HG03095 (cell line): Measurements from ENCODE around the gene OR13C8.
"Not testable (repeated sequence)": the region's sequence is repeated elsewhere in the genome, so short reads cannot be mapped to it uniquely, and the experiment has no call there.

Experiments
- ATAC-seq: cut with Tn5 transposase; IDR thresholded peaks from one replicate; pipeline ENCODE4 v1.9.1; 2021; ENCODE audit warnings: moderate library complexity; ENCODE audit not compliant: unreplicated experiment

OR13C8 gene

DNA sequence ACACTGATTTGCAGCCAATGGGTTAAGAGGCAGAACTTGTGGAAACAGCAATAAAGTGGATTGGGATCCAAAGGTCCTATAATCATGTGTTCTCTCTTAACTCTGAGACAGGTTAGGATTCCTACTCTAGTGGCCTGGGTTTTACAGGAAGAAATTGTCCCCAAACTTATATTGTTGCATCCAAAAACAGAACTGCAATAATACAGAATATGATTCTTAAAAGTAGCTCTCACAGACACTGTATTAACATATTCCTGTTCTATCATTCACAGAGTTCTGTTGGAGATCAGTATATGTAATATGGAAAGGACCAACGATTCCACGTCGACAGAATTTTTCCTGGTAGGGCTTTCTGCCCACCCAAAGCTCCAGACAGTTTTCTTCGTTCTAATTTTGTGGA is at the start of gene OR13C8:
TSS of gene OR13C8 (plus strand) at position 301 of the 400 bp plus-strand sequence. CDS start at position 301, 0 bp downstream.
- no peak for ATAC-seq

DNA sequence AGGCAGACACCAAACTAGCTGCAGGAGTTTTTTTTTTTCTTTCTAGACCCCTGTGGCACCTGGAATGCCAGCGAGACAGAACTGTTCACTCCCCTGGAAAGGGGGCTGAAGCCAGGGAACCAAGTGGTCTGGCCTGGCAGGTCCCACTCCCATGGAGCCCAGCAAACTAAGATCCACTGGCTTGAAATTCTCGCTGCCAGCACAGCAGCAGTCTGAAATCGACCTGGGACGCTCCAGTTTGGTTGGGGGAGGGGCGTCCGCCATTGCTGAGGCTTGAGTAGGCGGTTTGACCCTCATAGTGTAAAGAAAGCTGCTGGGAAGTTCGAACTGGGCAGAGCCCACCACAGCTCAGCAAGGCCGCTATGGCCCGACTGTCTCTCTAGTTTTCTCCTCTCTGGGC is 48.7 kb upstream of the OR13C8 start:
- ATAC-seq: not testable (repeated sequence)

GRCh38 chr9:104527109-104527508 is 41.9 kb upstream of the OR13C8 start, which contains the start of gene OR13C4:
TSS of gene OR13C4 (minus strand) at chr9:104527209. CDS start at chr9:104527209, 0 bp downstream.
- ATAC-seq: no peak

DNA sequence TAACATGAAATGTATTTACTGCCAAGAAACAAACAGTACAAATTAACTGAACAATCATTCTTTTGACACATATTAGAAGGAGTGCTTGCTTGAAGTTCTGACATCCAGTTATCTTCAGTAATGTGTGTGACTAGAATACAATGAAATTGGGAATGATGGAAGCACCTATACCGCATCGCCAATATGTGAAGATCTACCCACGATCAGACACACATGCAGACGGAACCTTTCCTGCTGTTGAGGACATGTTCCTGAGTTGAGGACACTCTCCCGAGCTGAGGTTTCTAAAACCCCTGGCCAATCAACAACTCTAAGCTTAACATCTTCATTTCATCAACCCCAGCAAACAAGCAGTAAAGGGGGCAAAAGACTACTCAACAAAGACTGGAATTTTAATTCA is 32.2 kb upstream of the OR13C8 start, which contains the start of gene OR13C3:
TSS of gene OR13C3 (minus strand) at position 101 of the 400 bp plus-strand sequence. CDS start 133 bp downstream, outside the sequence.
- no peak for ATAC-seq

GRCh38 chr9:104539275-104539674 is 29.7 kb upstream of the OR13C8 start:
- ATAC-seq: no peak

- no peak for ATAC-seq
Measured at GRCh38 chr9:104544644-104545043, 24.3 kb upstream of the OR13C8 start.

- ATAC-seq: no peak
Measured at GRCh38 chr9:104553261-104553660, 15.7 kb upstream of the OR13C8 start.

DNA sequence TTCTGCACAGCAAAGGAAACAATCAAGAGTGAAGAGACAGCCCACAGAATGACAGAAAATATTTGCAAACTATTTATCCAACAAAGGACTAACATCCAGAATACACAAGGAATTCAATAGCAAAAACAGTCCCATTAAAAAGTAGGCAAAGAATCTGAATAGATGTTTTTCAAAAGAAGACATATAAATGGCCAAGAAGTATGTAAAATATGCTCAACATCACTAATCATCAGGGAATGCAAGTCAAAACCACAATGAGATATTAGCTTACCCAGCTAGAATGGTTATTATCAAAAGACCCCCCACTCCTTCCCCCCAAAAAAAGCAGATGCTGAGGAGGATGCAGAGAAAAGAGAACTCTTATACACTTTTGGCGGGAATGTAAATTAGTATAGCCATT is 13.4 kb upstream of the OR13C8 start:
- ATAC-seq: no peak

DNA sequence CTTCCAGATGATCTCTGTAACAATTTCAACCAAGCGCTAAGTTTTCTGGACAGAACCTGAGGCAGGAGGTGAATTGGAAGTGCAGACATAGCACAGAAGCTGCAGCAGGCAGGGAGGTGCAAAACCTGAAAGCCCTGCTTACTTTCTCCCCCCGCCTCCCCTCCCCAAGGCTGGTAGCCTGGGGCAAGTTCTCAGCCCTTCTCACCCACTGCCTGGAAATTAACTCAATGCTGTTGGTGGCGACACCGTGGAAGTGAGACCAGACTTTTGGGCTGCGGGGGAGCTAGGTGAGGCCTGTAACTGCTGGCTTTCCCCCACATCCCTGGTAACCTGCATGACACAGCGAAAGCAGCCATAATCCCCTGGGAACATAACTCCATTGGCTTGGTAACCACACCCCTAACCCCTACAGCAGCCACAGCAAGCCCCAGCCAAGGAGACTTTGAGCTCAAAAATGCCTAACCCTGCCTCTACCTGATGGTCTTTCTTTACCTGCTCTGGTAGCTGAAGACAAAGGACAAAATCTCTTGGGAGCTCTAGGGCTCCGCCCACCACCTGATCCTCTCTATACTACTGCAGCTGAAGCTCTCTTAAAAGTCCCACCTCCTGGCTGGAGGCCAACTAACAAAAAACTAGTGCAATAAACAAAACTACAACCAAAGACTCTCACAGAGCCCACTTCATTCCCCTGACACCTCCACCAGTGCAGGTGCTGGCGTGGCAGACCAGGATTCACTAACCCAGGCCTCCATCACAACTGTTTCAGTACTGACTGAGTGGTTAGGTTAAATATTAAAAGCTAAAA is 11.9 kb upstream of the OR13C8 start:
- ATAC-seq: no peak

- ATAC-seq: no peak
Measured at GRCh38 chr9:104564358-104564757, 4.6 kb upstream of the OR13C8 start.

- no peak for ATAC-seq
Measured at GRCh38 chr9:104572612-104573011, 3.6 kb downstream of the OR13C8 start.

DNA sequence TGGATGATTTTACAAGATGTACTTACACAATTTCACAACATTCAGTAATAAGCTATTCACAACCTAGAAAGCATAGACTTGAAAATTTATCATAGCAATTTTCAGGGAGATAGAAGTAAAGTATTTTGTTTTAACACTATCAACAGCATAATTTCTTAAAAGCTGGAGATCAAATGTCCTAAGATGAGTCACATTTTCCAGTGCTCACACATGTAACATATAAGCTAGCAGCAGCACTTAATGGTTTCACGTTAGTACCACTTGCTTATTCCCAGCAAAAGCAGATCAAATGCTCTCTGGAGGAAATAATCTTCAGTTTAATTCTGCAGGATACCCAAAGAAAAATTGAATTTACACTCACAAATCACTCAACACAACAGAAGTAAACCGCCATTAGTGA is 6.5 kb downstream of the OR13C8 start:
- ATAC-seq: no peak

- no peak for ATAC-seq
Measured at GRCh38 chr9:104577263-104577662, 8.3 kb downstream of the OR13C8 start.

GRCh38 chr9:104580562-104580961 is 11.6 kb downstream of the OR13C8 start:
- ATAC-seq: no peak

- ATAC-seq: no peak
Measured at GRCh38 chr9:104586496-104587180, 17.7 kb downstream of the OR13C8 start.

GRCh38 chr9:104589626-104590025 is 20.7 kb downstream of the OR13C8 start:
- no peak for ATAC-seq

DNA sequence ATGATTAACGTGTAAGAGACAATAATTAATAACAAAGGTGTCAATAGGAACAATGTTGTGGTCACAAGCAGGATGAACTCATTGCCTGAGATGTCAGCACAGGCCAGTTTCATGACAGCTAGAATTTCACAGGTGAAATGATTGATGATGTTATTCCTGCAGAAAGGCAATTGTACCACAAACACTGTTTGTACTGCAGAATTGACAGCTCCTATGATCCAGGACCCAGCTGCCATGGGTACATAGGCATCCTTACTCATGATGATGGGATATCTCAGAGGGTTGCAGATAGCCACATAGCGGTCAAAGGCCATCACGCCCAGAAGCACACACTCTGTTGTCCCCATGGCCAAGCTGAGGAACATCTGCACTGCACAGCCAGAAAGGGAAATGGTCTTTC is 29.8 kb downstream of the OR13C8 start:
- not testable (repeated sequence) for ATAC-seq

DNA sequence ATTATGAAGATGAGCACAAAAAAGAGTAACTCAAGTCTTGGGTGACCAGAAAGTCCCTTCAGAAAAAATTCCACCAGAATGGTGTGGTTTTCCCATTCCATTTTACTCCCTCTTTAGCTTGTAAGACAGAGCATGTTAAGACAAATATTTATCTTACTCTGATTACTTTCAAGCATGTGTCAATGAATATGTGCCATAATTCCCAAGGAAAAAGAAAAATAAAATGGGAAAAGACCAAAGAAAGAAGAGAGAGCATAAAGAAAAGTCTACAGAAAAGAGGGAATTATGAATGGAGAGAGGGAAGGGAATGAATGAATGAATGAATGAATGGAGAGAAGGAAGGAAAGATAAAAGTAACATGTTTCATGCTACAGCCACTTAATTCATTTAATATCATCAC is 30.3 kb downstream of the OR13C8 start, which contains the start of gene OR13C5:
TSS of gene OR13C5 (minus strand) at position 101 of the 400 bp plus-strand sequence. CDS start at position 101, 0 bp downstream.
- ATAC-seq: not testable (repeated sequence)

GRCh38 chr9:104604801-104605200 is 35.8 kb downstream of the OR13C8 start:
- ATAC-seq: no peak

DNA sequence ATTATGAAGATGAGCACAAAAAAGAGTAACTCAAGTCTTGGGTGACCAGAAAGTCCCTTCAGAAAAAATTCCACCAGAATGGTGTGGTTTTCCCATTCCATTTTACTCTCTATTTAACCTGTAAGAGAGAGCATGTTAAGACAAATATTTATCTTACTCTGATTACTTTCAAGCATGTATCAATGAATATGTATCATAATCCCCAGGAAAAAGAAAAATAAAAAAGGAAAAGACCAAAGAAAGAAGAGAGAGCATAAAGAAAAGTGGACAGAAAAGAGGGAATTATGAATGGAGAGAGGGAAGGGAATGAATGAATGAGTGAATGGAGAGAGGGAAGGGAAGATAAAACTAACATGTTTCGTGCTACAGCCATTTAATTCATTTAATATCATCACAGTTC is 36.6 kb downstream of the OR13C8 start, which contains the start of gene OR13C2:
TSS of gene OR13C2 (minus strand) at position 101 of the 400 bp plus-strand sequence. CDS start at position 101, 0 bp downstream.
- not testable (repeated sequence) for ATAC-seq

DNA sequence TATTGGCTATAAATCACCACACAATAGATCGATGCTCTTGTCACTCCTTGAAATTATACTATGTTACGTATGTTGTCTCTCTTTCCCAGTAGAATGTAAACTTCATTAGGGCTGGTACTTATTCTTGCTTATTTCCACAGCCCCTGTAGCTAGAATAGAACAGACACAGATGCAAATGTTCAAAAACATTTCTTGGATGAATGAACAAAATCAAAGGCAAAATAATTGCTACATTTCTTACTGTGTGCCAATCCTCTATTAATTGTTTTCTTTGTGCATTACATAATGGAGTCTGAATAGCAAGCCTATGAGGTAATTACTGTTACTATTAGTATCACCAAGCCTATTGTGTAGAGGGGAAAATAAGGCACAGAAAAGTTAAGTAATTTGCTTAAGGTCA is 37.2 kb downstream of the OR13C8 start:
- ATAC-seq: no peak

GRCh38 chr9:104608336-104608735 is 39.4 kb downstream of the OR13C8 start:
- no peak for ATAC-seq
